HL-60/S4 treated with retinoic acid at 250 ng/mL for 4 days and 3 days (cell line): ENCODE data around the gene MBD3L3.
"Not testable (repeated sequence)": the region's sequence is repeated elsewhere in the genome, so short reads cannot be mapped to it uniquely, and the experiment has no call there.

Experiments
- in situ Hi-C: fragments of 300-500 bp; cut with MboI; formaldehyde crosslinking; loops from 2 replicates; pipeline ENCODE4 v1.7.0; 2022; ENCODE audit warnings: low sequenced_read_pairs

Gene MBD3L3

GRCh38 chr19:7063764-7064418 lies 5.4 kb upstream of the MBD3L3 start:
- in situ Hi-C loops = no loop called here

GRCh38 chr19:7063339-7063738 lies 4.9 kb upstream of the MBD3L3 start:
- in situ Hi-C loops = no loop called here

GRCh38 chr19:7059977-7060376 lies 1.5 kb upstream of the MBD3L3 start:
- in situ Hi-C loops = not testable (repeated sequence)

DNA sequence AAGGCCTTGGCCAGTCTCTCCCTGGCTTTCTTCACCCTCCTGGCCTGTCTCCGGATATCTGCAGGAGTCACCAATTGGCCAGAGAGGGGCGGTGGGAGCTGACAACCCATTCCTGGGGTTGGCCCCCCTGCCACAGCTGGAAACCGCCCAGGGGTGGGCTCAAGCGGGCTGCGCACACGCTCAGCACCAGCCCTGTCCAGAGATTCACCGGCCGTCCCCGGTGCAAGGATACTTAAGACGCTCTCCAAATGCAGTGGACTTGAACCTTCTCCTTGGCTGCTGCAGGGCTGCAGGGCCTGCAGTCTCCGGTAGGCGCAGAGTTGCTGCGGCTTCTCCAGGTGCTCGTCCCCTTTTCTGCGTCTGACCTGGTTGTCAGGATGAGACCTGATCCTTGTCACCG lies 2.1 kb downstream of the MBD3L3 start:
- in situ Hi-C loops = not testable (repeated sequence)

- in situ Hi-C loops = not testable (repeated sequence)
These were observed 2.8 kb downstream of the MBD3L3 start for GRCh38 chr19:7055679-7056078.

DNA sequence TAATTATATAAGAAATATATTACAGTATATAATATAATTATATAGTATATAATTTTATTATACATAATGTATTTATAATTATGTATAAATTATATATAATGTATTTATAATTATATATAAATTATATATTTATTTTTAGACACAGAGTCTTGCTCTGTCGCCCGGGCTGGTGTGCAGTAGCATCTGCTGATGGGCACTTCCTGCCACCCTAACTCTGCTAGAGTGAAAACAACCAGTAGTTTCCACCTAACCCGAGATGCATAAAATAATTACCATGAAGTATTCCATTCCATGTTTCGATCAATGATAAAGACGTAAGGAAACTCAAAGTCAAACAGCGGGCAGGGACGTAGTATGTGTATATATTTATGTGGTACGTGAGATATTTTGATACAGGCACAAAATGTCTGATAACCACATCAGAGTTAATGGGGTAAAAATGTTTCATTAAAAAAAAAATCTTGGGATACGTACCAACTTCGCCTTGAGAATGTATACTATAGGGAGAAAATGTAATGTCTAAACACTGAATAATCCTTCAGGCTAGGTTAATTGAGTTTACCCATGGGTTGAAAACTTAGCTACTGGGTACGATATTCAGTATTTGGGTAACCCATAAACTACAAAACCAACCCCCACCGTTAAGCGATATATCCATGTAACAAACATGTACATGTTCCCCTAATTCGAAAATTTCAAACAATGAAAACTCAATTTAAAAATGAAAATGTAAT lies 3.7 kb downstream of the MBD3L3 start:
- in situ Hi-C loops = not testable (repeated sequence)

DNA sequence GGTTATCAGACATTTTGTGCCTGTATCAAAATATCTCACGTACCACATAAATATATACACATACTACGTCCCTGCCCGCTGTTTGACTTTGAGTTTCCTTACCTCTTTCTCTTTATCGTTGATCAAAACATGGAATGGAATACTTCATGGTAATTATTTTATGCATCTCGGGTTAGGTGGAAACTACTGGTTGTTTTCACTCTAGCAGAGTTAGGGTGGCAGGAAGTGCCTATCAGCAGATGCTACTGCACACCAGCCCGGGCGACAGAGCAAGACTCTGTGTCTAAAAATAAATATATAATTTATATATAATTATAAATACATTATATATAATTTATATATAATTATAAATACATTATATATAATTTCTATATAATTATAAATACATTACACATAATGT lies 5.6 kb downstream of the MBD3L3 start:
- in situ Hi-C loops = not testable (repeated sequence)

GRCh38 chr19:7051421-7051820 lies 7.1 kb downstream of the MBD3L3 start:
- in situ Hi-C loops = not testable (repeated sequence)

DNA sequence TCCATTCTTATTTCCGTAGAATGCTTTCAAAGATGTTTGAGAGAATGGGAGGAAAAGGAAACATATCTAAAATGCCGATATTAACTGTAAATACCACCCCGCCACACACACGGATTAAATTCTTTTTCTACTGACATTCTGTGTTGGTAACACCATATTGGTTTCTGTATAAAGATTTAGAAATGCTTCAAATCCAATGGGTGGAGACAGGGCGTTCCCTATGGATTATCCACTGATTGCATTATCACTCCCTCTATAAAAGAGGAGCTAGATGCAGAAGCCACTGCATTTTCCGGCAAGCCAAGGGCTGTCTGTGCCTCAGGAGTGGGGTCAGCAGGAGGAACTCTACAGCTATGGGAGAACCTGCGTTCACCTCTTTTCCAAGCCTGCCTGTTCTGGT lies 9.5 kb downstream of the MBD3L3 start, which contains the start of gene MBD3L2:
Gene MBD3L2, plus strand, starts transcription at position 301 of the 400 bp plus-strand sequence. Its CDS starts 53 bp downstream, at position 354.
- in situ Hi-C loops = not testable (repeated sequence)

DNA sequence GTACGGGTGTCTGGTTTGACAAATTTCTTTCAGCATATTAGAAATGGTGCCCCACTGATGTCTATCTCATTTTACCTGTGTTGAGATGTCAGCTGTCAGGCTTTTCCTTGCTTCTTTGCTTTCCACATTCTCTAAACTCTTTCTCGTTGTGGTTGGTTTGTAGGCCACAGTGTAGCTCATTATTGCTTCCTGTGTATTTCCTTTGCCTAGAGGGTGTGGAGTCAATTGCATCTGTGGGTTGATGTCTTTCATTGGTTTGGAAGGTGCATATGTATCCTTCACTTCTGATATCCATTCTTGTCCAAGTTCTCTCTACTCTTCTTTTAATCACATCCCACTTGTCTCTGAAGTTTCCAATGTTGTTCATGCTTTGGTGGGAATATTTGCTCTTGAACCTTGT lies 16.9 kb downstream of the MBD3L3 start:
- in situ Hi-C loops = not testable (repeated sequence)

DNA sequence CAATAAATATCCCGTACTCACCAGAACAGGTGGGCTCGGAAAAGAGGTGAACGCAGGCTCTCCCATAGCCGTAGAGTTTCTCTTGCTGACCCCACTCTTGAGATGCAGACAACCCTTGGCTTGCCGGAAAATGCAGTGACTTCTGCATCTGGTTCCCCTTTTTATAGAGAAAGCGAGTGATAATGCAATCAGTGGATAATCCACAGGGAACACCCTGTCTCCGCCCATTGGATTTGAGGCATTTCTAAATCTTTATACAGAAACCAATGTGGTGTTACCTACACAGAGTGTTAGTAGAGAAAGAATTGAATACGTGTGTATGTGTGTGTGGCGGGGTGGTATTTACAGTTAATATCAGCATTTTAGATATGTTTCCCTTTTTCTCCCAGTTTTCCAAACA lies 18.4 kb downstream of the MBD3L3 start, which contains the start of gene MBD3L4:
Gene MBD3L4, minus strand, starts transcription at position 101 of the 400 bp plus-strand sequence. Its CDS starts 35 bp downstream, at position 66.
- in situ Hi-C loops = not testable (repeated sequence)

- in situ Hi-C loops = not testable (repeated sequence)
These were observed 28.2 kb downstream of the MBD3L3 start, which contains the start of gene MBD3L5 for GRCh38 chr19:7030278-7030677. MBD3L5 (plus strand) TSS chr19:7030578; CDS start chr19:7030612, 34 bp downstream.

DNA sequence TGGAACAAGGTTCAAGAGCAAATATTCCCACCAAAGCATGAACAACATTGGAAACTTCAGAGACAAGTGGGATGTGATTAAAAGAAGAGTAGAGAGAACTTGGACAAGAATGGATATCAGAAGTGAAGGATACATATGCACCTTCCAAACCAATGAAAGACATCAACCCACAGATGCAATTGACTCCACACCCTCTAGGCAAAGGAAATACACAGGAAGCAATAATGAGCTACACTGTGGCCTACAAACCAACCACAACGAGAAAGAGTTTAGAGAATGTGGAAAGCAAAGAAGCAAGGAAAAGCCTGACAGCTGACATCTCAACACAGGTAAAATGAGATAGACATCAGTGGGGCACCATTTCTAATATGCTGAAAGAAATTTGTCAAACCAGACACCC lies 29.7 kb downstream of the MBD3L3 start:
- in situ Hi-C loops = not testable (repeated sequence)

DNA sequence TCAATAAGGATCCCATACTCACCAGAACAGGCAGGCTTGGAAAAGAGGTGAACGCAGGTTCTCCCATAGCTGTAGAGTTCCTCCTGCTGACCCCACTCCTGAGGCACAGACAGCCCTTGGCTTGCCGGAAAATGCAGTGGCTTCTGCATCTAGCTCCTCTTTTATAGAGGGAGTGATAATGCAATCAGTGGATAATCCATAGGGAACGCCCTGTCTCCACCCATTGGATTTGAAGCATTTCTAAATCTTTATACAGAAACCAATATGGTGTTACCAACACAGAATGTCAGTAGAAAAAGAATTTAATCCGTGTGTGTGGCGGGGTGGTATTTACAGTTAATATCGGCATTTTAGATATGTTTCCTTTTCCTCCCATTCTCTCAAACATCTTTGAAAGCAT lies 37.1 kb downstream of the MBD3L3 start, which contains the start of gene MBD3L2B:
Gene MBD3L2B, minus strand, starts transcription at position 101 of the 400 bp plus-strand sequence. Its CDS starts 34 bp downstream, at position 67.
- in situ Hi-C loops = not testable (repeated sequence)

GRCh38 chr19:7018828-7019227 lies 39.6 kb downstream of the MBD3L3 start:
- in situ Hi-C loops = no loop called here

DNA sequence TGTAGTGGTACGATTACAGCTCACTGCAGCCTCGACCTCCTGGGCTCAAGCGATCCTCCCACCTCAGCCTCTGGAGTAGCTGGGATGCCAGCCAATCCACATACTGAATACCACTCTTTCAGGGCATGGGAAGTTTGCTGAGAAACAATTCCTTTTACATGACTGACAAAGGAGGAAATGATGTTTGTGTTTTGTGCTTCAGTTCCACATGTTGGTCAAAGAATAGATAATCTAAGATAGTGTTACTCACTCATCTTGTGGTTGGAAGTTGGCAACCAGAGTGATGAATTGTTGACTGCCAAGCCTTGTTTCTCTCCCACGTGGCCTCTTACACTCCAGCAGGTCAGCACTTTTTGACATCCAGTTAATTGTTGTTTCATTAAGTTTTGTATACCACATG lies 44.8 kb downstream of the MBD3L3 start:
- in situ Hi-C loops = no loop called here

DNA sequence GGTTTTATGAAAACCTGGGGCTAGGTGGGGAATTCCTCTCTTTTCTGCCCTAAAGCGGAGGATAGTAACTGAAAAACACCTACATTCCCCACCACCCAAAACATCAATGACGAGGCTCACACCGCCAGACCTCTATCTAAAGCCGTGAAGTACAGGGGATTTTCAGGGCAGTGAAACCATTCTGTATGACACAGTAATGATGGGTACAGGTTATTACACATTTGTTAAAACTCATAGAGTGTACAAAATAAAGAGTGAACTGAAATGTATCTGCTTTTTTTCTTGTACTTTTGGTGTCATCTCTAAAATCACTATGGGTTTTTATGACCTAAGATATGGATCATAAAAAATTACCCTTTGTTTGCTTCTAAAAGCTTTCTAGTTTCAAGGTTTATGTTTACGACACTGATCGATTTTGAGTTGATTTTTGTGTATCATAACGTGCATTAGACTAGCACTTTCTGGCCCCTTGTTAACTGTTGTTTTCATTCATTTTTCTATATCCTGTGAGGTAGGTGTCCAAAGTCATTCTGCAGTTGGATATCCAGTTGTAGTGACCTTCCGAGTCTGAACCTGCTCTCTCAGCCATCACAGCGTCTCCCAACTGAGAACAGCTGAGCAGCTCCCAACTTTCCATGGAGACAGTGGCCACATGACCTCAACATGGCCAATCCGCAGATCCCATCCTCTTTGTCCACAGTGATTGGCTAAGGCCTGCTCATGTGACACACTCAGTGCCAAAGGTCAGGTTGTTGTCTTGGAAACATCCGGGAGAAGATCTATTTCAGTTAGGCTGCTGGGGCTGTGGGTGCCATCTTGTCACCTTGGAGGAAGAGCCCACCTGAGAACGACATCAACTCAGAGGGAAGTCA lies 47.5 kb downstream of the MBD3L3 start:
- in situ Hi-C loops = no loop called here

GRCh38 chr19:7007859-7008258 lies 50.6 kb downstream of the MBD3L3 start:
- in situ Hi-C loops = loop anchor here (10.0 kb wide), 1 partner anchor 77 kb away; no protein-coding TSS in a partner anchor
